Activated T-cell treated with anti-CD3 and anti-CD28 coated beads, Interleukin-2, amount 50 U/mL, for 4 hours (primary cell): ENCODE results near the gene DUSP16. TPM values are rescaled to one million over a fixed set of nuclear protein-coding genes. Genes with fewer than 3 reads are reported as not detected.

Experiments used
- ATAC-seq, 2 donors: fragments of 200-7000 bp; cut with Tn5 transposase; one replicate each; pipeline ENCODE4 v1.10.0; 2021
- DNase-seq: peaks from one replicate; pipeline ENCODE4 v3.0.0-alpha.2; 2020
- H3K27me3 Mint-ChIP-seq: one replicate; pipeline ENCODE4 v1.8.0; 2021; ENCODE audit warnings: low read depth, mixed read lengths
- H3K36me3 Mint-ChIP-seq: one replicate; pipeline ENCODE4 v1.8.0; 2022; ENCODE audit warnings: mixed read lengths; ENCODE audit not compliant: insufficient read depth
- H3K4me1 Mint-ChIP-seq: one replicate; pipeline ENCODE4 v1.8.0; 2021; ENCODE audit warnings: low read depth, mixed read lengths
- H3K4me3 Mint-ChIP-seq: one replicate; pipeline ENCODE4 v1.8.0; 2021; ENCODE audit warnings: mild to moderate bottlenecking, moderate library complexity, mixed read lengths
- H3K9me3 Mint-ChIP-seq: one replicate; pipeline ENCODE4 v1.8.0; 2021; ENCODE audit warnings: mixed read lengths
- total RNA-seq, 3 donors: library from RNA; stranded (reverse); gene quantifications; one replicate each; pipeline ENCODE4 v1.2.1, GENCODE V29; 2021

DUSP16 gene
- total RNA-seq, 3 donors from 2014 or later, result 24.0 to 40.8 (median 34.9) TPM

DNA sequence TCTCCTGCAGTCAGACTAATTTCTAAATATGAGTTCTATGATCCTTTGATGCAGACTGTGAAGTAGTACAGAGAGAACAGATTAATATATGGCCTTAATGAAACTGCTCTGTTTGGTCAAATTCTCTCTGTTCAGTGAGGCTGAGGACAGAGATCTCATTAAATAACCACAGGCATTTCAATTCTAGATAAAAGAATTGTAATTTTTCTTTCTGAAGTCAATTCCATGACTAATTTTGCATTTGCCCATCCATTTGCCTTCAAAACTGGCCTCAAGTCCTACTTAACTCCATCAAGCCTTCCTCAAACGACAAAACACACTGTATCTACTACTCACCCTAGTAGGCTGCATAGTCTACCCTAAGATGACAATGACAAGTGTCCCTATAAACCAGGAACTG lies 67.1 kb downstream of the DUSP16 start:
- DNase-seq, result no peak

DNA sequence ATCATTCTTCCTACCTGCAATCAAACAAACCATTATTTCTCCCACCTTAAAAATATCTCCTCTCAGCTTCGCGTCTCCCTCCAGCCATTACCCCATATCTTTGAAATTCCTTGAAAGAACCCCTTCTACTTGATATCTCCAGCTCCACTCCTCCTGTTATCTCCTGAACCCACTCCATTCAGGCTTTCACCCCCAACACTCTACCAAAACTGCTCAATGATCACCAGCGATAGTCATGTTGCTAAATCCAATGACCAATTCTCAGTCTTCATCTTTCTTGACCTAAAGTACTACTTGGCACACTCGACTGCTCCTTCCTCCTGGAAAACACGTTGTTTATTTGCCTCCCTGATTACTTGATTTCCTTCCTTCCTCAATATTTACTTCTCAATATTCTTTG lies 70.1 kb downstream of the DUSP16 start:
- H3K4me1 Mint-ChIP-seq, result peaks cover 29% of the 10 kb centered on the region
- peaks cover 21% of the 10 kb centered on the region for H3K36me3 Mint-ChIP-seq
- DNase-seq, result no peak
- H3K4me3 Mint-ChIP-seq, result no peak overlapping the region
- H3K9me3 Mint-ChIP-seq, result no peaks in the 10 kb centered on the region
- no peaks in the 10 kb centered on the region for H3K27me3 Mint-ChIP-seq
- ATAC-seq, result no peak

More for the DNA sequence above, 67.1 kb downstream of the DUSP16 start:
- peaks cover 16% of the 10 kb centered on the region for H3K4me1 Mint-ChIP-seq
- H3K36me3 Mint-ChIP-seq, result peaks cover 20% of the 10 kb centered on the region
- H3K4me3 Mint-ChIP-seq, result no peak overlapping the region
- ATAC-seq, result no peak
- no peaks in the 10 kb centered on the region for H3K27me3 Mint-ChIP-seq
- no peaks in the 10 kb centered on the region for H3K9me3 Mint-ChIP-seq

DNA sequence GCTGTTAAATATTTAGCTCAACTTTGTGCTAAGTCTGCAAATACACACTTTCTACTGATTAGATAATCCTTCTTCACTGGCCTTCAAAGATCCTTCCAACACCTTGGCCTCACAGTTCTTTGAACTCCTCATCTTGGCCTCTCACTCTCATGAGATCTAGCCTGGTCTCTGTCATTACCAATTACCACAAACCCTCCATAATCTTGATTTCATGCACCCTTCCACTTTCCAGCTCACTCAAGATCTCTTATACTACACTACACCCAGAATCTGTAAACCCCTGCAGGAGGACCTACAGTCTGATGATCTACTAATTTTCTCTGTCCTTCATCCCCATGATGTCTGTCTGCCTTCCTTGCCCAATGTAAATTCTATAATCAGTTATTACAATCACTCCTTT lies 71.1 kb downstream of the DUSP16 start:
- Mint-ChIP-seq H3K36me3 (peaks cover 27% of the 10 kb centered on the region), H3K9me3 (no peaks in the 10 kb centered on the region), H3K4me1 (peaks cover 33% of the 10 kb centered on the region), H3K4me3 (no peak overlapping the region), H3K27me3 (no peaks in the 10 kb centered on the region)
- ATAC-seq (peak; percentile 12 to 26), DNase-seq (no peak)

DNA sequence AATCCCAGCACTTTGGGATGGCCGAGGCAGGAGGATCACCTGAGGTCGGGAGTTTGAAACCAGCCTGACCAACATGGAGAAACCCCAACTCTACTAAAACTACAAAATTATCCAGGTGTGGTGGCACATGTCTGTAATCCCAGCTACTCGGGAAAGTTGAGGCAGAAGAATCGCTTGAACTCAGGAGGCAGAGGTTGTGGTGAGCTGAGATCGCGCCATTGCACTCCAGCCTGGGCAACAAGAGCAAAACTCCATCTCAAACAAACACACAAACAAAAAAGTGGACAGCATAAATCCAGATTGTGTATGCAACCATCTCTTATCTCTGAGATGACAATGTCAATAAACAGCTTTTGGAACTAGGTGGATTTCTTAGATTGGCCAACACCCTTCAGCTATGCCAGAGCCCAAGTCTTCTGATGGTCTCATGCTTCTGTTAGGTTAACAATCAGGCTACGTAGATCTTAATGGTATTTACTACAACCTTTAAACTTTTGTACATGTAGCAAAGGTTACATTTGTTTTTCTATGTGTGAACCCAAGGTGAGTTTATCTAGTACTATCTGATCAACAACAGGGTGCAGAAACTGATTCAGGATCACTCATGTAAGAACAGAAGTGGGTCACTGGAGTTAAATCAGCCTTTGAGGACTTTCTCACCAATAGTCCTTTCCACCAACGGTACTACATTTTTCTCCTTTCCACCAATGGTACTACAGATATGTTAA lies 73.7 kb downstream of the DUSP16 start:
- peaks cover 26% of the 10 kb centered on the region for H3K36me3 Mint-ChIP-seq
- peaks cover 34% of the 10 kb centered on the region for H3K4me1 Mint-ChIP-seq
- DNase-seq (no peak), ATAC-seq (peak; percentile 55 to 60)
- H3K27me3 Mint-ChIP-seq, result no peaks in the 10 kb centered on the region
- H3K9me3 Mint-ChIP-seq, result no peaks in the 10 kb centered on the region
- H3K4me3 Mint-ChIP-seq, result no peak overlapping the region

DNA sequence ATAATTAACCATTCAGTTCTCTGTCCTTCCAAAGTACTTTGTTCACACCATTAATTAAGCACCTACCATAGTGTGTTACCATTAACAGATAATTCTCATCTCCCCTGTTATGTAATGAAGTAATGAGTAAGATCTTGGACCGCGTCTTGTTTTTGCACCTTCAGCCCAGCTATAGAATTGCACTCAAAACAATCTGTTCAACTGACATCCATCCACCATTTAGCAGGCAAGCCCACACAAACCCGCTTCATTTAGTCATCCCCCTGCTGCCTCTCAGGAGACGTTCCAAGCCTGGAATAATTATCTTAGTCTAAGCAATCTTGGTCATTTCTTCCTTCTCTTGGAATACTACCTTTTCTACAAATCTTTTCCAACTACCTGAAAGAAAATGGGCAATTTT lies 74.4 kb downstream of the DUSP16 start:
- DNase-seq (no peak), ATAC-seq (no peak)
- Mint-ChIP-seq H3K9me3 (no peaks in the 10 kb centered on the region), H3K36me3 (peaks cover 31% of the 10 kb centered on the region), H3K4me3 (no peak overlapping the region), H3K4me1 (peaks cover 40% of the 10 kb centered on the region), H3K27me3 (no peaks in the 10 kb centered on the region)

DNA sequence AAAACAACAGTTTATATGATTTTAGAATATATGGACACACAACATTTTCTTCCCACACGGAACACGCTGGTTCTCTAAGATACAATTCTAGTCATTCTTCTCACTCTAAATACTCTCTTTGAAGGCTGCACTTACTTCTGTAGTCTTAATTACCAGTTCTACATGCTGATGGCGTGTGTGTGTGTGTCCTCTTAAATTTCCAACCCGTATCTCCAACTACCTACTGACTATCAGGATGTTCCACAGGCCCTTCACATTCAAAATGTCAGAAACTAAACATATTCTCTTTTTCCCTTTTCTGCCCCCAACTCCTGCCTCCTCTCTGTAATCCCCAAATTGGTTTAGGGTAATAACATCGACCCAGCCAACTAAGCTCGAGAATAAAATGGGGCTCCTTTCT lies 75.2 kb downstream of the DUSP16 start:
- Mint-ChIP-seq H3K4me1 (peaks cover 47% of the 10 kb centered on the region), H3K9me3 (no peaks in the 10 kb centered on the region), H3K36me3 (peaks cover 34% of the 10 kb centered on the region), H3K27me3 (no peaks in the 10 kb centered on the region), H3K4me3 (no peak overlapping the region)
- no peak for ATAC-seq
- DNase-seq, result no peak

DNA sequence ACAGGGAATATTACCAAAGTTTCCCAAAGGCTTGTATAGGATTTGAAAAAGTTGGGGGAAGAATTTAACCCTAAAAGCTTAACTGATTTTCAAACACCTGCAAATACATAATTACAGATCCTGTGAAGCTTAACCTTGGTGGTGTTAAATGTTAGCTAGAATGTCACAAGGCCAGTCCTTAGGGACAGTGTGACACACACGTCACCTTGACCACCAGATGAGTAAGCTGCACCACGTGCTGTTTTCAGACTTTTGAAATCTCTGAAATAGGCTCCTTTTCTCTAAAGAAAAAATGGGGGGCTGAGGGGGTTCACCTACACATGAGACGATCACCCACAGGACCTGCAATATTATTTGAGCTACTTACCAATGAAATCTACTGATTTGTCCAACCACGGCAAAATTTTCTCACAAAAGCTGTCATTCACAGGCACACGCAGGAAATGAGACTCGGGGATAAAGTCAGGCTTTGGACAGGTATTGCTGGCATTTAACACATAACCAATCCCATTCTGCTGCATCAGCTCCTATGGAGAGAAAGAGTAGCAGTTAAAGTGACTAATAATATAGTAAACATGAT lies 75.9 kb downstream of the DUSP16 start:
- no peaks in the 10 kb centered on the region for H3K9me3 Mint-ChIP-seq
- no peak overlapping the region for H3K4me3 Mint-ChIP-seq
- DNase-seq (no peak), ATAC-seq (peak in 1 of 2 donors; percentile 33)
- H3K36me3 Mint-ChIP-seq, result peaks cover 36% of the 10 kb centered on the region
- no peaks in the 10 kb centered on the region for H3K27me3 Mint-ChIP-seq
- peaks cover 54% of the 10 kb centered on the region for H3K4me1 Mint-ChIP-seq

DNA sequence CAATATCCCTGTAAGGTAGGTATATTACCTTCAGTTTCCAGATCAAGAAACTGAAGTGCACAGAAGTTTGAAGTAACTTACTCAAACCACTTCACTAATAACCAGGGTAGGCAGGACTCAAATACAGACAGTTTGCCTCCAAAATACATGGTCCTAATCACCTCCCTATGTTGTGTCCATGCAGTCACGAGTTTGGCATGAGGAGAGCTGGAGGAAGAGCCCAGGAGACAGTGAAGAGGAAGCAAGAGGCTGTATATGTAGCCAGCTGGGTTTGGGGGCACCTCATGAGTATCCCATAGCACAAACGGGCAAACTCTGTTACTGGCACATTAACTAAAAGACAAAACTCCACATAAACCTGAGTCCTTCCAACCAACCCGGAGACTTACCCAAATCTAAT lies 79.2 kb downstream of the DUSP16 start:
- ATAC-seq, result no peak
- DNase-seq, result no peak
- Mint-ChIP-seq H3K4me3 (peak overlapping the region; percentile 66), H3K36me3 (peaks cover 54% of the 10 kb centered on the region), H3K4me1 (peaks cover 76% of the 10 kb centered on the region), H3K9me3 (no peaks in the 10 kb centered on the region), H3K27me3 (no peaks in the 10 kb centered on the region)

DNA sequence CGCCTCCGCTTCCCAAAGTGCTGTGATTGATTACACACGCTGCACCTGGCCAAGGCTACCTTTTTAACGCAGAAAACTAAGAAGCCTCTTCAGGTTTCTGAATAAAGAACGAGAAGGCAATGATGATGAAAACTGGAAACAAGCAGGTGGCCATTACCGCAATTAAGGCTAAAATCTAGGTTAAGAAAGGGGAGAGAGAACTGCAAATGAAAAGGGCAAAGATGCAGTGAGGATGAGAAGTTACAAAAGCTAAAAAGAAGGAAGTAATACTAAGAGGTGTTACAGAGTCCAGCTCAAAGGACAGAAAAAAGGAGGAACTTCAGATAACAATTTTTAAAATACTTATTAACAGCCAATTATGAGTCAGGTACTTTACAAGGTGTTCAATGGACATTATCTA lies 79.7 kb downstream of the DUSP16 start:
- DNase-seq, result no peak
- H3K27me3 Mint-ChIP-seq, result no peaks in the 10 kb centered on the region
- ATAC-seq, result no peak
- H3K4me3 Mint-ChIP-seq, result peak overlapping the region; percentile 75
- no peaks in the 10 kb centered on the region for H3K9me3 Mint-ChIP-seq
- peaks cover 50% of the 10 kb centered on the region for H3K36me3 Mint-ChIP-seq
- H3K4me1 Mint-ChIP-seq, result peaks cover 73% of the 10 kb centered on the region

DNA sequence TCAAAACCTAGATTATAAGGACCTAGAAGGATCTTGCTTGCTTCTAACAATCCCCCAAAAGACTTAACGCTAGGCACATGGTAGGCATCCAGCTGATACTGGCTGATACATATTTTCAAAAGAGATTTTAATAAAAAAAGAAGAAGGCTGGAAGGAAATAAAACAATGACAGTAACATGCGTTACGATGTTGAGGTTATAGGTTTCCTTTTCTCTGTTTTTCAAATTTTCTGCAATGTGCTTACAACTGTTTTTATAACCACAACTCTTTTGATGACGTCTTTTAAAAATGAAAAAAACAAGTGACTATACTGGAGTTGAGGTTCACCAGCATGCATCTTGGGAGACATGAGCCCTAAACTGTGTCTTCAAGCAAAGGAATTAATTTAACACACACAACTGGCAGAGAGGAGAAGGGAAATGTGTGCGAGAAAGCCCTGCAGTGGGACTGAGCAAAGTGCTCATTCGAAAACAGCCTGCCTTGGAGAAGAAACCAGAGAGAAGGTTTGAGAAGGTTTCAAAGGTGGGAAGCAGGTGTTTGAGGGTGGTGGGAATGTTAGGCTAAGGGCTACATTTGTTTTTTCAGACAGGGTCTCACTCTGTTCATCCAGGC lies 80.4 kb downstream of the DUSP16 start:
- DNase-seq (no peak), ATAC-seq (peak; percentile 78 to 83)
- Mint-ChIP-seq H3K9me3 (no peaks in the 10 kb centered on the region), H3K27me3 (no peaks in the 10 kb centered on the region), H3K4me1 (peaks cover 73% of the 10 kb centered on the region), H3K36me3 (peaks cover 52% of the 10 kb centered on the region), H3K4me3 (peak overlapping the region; percentile 75)

DNA sequence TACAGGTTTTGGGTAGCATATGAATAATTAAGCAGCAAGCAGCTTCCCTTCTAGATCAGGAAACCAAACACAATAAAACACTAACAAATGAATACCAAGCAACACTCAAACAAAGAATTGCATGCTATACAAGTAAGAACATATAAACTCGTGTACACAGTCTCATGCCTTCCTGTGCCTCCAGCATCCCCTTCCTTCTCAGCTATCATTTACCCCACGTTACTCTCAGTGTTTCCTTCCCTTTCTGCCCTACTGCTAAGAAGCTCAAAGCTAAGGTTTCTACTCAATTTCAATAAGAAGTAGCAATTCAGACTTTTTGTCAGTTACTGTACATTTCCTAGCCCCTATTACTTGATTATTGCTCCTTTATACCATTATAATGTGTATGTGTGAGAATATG lies 81.0 kb downstream of the DUSP16 start:
- peak; percentile 32 for ATAC-seq
- Mint-ChIP-seq H3K9me3 (no peaks in the 10 kb centered on the region), H3K36me3 (peaks cover 54% of the 10 kb centered on the region), H3K27me3 (no peaks in the 10 kb centered on the region), H3K4me1 (peaks cover 71% of the 10 kb centered on the region), H3K4me3 (peak overlapping the region; percentile 75)
- DNase-seq, result no peak

DNA sequence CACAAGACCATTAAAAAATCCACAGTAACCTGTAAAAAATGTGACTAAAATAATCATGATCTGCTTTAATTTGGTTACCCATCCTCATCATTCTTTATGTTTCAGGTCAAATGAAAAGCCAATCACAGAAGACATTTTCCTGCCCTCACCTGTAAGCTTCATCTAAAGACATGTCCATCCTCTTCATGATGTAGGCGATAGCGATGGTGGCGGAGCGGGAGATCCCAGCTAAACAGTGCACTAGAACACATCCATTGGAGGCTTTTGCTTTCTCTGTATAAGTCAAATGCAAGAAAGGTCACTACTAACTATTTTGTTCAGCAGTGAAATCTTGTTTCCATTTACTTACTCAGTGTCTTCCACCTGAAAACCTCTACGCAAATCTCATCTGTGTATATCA lies 82.6 kb downstream of the DUSP16 start:
- ATAC-seq, result no peak
- DNase-seq, result no peak
- Mint-ChIP-seq H3K4me1 (peaks cover 78% of the 10 kb centered on the region), H3K36me3 (peaks cover 55% of the 10 kb centered on the region), H3K4me3 (no peak overlapping the region), H3K27me3 (no peaks in the 10 kb centered on the region), H3K9me3 (no peaks in the 10 kb centered on the region)

DNA sequence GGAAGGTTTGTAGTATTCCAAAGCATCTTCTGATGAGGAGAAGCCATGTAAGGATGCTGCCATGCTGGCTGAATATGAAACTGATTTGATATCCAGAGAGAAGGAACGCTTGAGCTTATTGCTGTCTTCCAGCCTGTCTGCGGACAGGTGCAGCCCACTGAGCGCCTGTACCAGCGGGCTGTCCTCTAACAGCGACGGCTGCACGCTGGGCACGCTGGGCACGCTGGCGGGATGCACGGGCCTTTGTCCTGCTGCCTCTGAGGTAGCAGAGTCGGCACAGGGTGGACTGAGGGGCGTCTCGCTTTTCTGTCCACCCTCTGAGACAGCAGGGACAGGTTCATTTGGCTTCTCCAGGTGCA lies 85.2 kb downstream of the DUSP16 start:
- H3K4me1 Mint-ChIP-seq, result peaks cover 80% of the 10 kb centered on the region
- ATAC-seq (no peak), DNase-seq (no peak)
- H3K27me3 Mint-ChIP-seq, result no peaks in the 10 kb centered on the region
- no peaks in the 10 kb centered on the region for H3K9me3 Mint-ChIP-seq
- H3K4me3 Mint-ChIP-seq, result no peak overlapping the region
- peaks cover 56% of the 10 kb centered on the region for H3K36me3 Mint-ChIP-seq

DNA sequence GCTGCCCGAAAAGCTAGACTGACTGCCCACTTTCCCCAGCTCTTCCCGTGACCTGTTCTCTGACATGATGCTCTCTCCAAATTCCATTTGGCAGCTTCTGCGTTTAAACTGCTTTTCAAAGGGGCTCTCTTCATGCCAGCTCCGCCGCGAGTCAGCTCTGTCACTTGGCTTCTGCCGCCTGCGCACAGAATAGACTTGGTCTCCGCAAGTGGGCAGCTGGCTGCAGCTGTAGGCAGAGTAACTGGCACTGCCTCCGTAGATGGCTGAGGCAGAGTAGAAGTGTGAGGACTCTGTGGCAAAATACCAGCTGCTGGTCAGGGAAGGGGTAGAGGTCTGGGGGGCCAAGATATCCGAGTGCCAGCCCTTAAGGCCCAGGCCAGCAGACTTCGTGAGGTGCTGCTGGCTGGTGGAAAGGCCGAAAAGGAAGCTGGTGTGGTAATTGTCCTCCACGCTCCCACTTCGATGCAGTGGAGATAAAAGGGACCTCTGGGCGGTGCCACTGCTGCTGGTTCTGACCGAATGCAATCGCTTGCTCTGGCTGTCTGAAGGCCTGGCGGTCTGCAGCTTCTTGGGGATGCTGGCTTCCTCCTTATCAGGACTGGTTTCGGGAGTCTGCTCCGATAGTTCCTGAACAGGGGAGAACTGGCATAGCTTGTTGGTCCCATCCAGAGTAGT lies 85.7 kb downstream of the DUSP16 start:
- no peak for DNase-seq
- peaks cover 54% of the 10 kb centered on the region for H3K36me3 Mint-ChIP-seq
- H3K9me3 Mint-ChIP-seq, result no peaks in the 10 kb centered on the region
- ATAC-seq, result no peak
- no peak overlapping the region for H3K4me3 Mint-ChIP-seq
- H3K27me3 Mint-ChIP-seq, result no peaks in the 10 kb centered on the region
- H3K4me1 Mint-ChIP-seq, result peaks cover 76% of the 10 kb centered on the region
